H9 (cell line): ENCODE data around the gene RSL1D1. TPM values are rescaled to one million over a fixed set of nuclear protein-coding genes. Genes with fewer than 3 reads are reported as not detected.

ENCODE experiments used
- DNase-seq: peaks from one replicate; pipeline ENCODE4 v3.0.0-alpha.2; 2017
- H2AFZ ChIP-seq: one replicate; pipeline ENCODE4 v1.6.1; 2013; ENCODE audit warnings: mild to moderate bottlenecking, low read length, control low read depth, moderate library complexity
- H2AK5ac ChIP-seq: 2 replicates; pipeline ENCODE4 v1.6.1; 2013; ENCODE audit warnings: low read length, control low read depth, mixed read lengths; ENCODE audit not compliant: insufficient read length
- H2BK120ac ChIP-seq: one replicate; pipeline ENCODE4 v1.6.1; 2013; ENCODE audit warnings: low read depth, mild to moderate bottlenecking, low read length, control low read depth, inconsistent platforms; ENCODE audit not compliant: poor library complexity, severe bottlenecking
- H2BK12ac ChIP-seq: 2 replicates; pipeline ENCODE4 v1.6.1; 2013; ENCODE audit warnings: low read length, control low read depth, mixed read lengths, low read depth; ENCODE audit not compliant: insufficient read length
- H2BK15ac ChIP-seq: 2 replicates; pipeline ENCODE4 v1.6.1; 2013; ENCODE audit warnings: low read depth, low read length, control low read depth
- H2BK20ac ChIP-seq: one replicate; pipeline ENCODE4 v1.6.1; 2013; ENCODE audit warnings: low read depth, mild to moderate bottlenecking, low read length, control low read depth, inconsistent platforms; ENCODE audit not compliant: poor library complexity, severe bottlenecking
- H2BK5ac ChIP-seq: 2 replicates; pipeline ENCODE4 v1.6.1; 2013; ENCODE audit warnings: low read length, control low read depth, mixed read lengths; ENCODE audit not compliant: insufficient read length
- H3K14ac ChIP-seq: 2 replicates; pipeline ENCODE4 v1.6.1; 2013; ENCODE audit warnings: low read length, control low read depth; ENCODE audit not compliant: insufficient read depth
- H3K18ac ChIP-seq: 2 replicates; pipeline ENCODE4 v1.6.1; 2013; ENCODE audit warnings: low read depth, mild to moderate bottlenecking, mixed read lengths, low read length, control low read depth; ENCODE audit not compliant: insufficient read length
- H3K23ac ChIP-seq: 2 replicates; pipeline ENCODE4 v1.6.1; 2013; ENCODE audit warnings: low read length, control low read depth, mixed read lengths, low read depth; ENCODE audit not compliant: insufficient read length
- H3K23me2 ChIP-seq: 2 replicates; pipeline ENCODE4 v1.6.1; 2013; ENCODE audit warnings: low read depth, mild to moderate bottlenecking, mixed read lengths, low read length, control low read depth; ENCODE audit not compliant: insufficient read length, poor library complexity, severe bottlenecking
- H3K27ac ChIP-seq: 2 replicates; pipeline ENCODE4 v1.5.1; 2013; ENCODE audit warnings: low read length, control low read depth, mixed read lengths, low read depth; ENCODE audit not compliant: insufficient read length
- H3K27me3 ChIP-seq: 2 replicates; pipeline ENCODE4 v1.6.1; 2013; ENCODE audit warnings: low read length, control low read depth, inconsistent platforms; ENCODE audit not compliant: insufficient read depth
- H3K4ac ChIP-seq: 2 replicates; pipeline ENCODE4 v1.6.1; 2013; ENCODE audit warnings: low read depth, mild to moderate bottlenecking, control low read depth, inconsistent platforms, low read length, moderate library complexity
- H3K4me1 ChIP-seq: 2 replicates; pipeline ENCODE4 v1.6.1; 2013; ENCODE audit warnings: low read length, control low read depth, inconsistent platforms; ENCODE audit not compliant: insufficient read depth
- H3K4me2 ChIP-seq: 2 replicates; pipeline ENCODE4 v1.6.1; 2013; ENCODE audit warnings: low read length, control low read depth, mixed read lengths; ENCODE audit not compliant: insufficient read length, insufficient read depth
- H3K56ac ChIP-seq: 2 replicates; pipeline ENCODE4 v1.6.1; 2013; ENCODE audit warnings: low read depth, mild to moderate bottlenecking, mixed read lengths, low read length, control low read depth; ENCODE audit not compliant: insufficient read length
- H3K79me1 ChIP-seq: 2 replicates; pipeline ENCODE4 v1.6.1; 2013; ENCODE audit warnings: low read depth, mild to moderate bottlenecking, moderate library complexity, low read length, control low read depth, inconsistent platforms; ENCODE audit not compliant: insufficient read depth, poor library complexity, severe bottlenecking
- H3K79me2 ChIP-seq: 2 replicates; pipeline ENCODE4 v1.6.1; 2013; ENCODE audit warnings: low read length, control low read depth, inconsistent platforms; ENCODE audit not compliant: insufficient read depth
- H3K9ac ChIP-seq: 2 replicates; pipeline ENCODE4 v1.6.1; 2013; ENCODE audit warnings: low read length, control low read depth, mixed read lengths; ENCODE audit not compliant: insufficient read length; ENCODE audit errors: extremely low read depth
- H3K9me3 ChIP-seq: one replicate; pipeline ENCODE4 v1.6.1; 2013; ENCODE audit warnings: low read depth, low read length, inconsistent platforms; ENCODE audit not compliant: control insufficient read depth
- H3T11ph ChIP-seq: one replicate; pipeline ENCODE4 v1.6.1; 2013; ENCODE audit warnings: mild to moderate bottlenecking, low read length, control low read depth, inconsistent platforms
- H4K20me1 ChIP-seq: one replicate; pipeline ENCODE4 v1.6.1; 2013; ENCODE audit not compliant: control insufficient read depth, insufficient read length, insufficient read depth
- H4K5ac ChIP-seq: 2 replicates; pipeline ENCODE4 v1.6.1; 2013; ENCODE audit warnings: low read depth, mild to moderate bottlenecking, mixed read lengths, low read length, control low read depth; ENCODE audit not compliant: insufficient read length
- H4K8ac ChIP-seq: replicated peaks from 2 replicates; pipeline ENCODE4 v1.6.1; 2013; ENCODE audit warnings: low read length, control low read depth, mixed read lengths, low read depth; ENCODE audit not compliant: insufficient read length
- H4K91ac ChIP-seq: 2 replicates; pipeline ENCODE4 v1.6.1; 2013; ENCODE audit warnings: low read depth, mild to moderate bottlenecking, moderate library complexity, mixed read lengths, low read length, control low read depth; ENCODE audit not compliant: insufficient read length
- H3K27ac Mint-ChIP-seq, 3 experiments: 2 replicates in 2 of 3; 3 replicates in 1 of 3; pipeline ENCODE4 v1.8.0; 2020 to 2021; ENCODE audit warnings: mixed read lengths in 3 of 3, mild to moderate bottlenecking in 1 of 3, moderate library complexity in 1 of 3
- H3K27me3 Mint-ChIP-seq: 2 replicates; pipeline ENCODE4 v1.8.0; 2021; ENCODE audit warnings: low read depth, mild to moderate bottlenecking, moderate library complexity, mixed read lengths
- H3K36me3 Mint-ChIP-seq, 3 experiments: 2 replicates in 2 of 3; 3 replicates in 1 of 3; pipeline ENCODE4 v1.8.0; 2020 to 2021; ENCODE audit warnings: low read depth in 3 of 3, mixed read lengths in 3 of 3; ENCODE audit not compliant: insufficient read depth in 1 of 3
- H3K4me1 Mint-ChIP-seq, 2 experiments: 2 replicates each; pipeline ENCODE4 v1.8.0; 2020; ENCODE audit warnings: mixed read lengths in 2 of 2
- H3K4me3 Mint-ChIP-seq, 2 experiments: 2 replicates in 1 of 2; 3 replicates in 1 of 2; pipeline ENCODE4 v1.8.0; 2020 to 2021; ENCODE audit warnings: mild to moderate bottlenecking in 2 of 2, mixed read lengths in 2 of 2, moderate library complexity in 1 of 2
- H3K9me3 Mint-ChIP-seq, 2 experiments: 2 replicates in 1 of 2; 3 replicates in 1 of 2; pipeline ENCODE4 v1.8.0; 2020; ENCODE audit warnings: mild to moderate bottlenecking in 2 of 2, mixed read lengths in 2 of 2, moderate library complexity in 1 of 2
- CTCF ChIP-seq: fragments of 200-600 bp; sonication (generic); conservative IDR thresholded peaks from 3 replicates; pipeline ENCODE4 v1.8.0; 2021; ENCODE audit warnings: antibody characterized with exemption, mild to moderate bottlenecking
- WGBS: extraction: QIAGEN DNeasy Blood & Tissue Kit; methylation state at CpG from one replicate; pipeline ENCODE4 v1.1.7; 2013; ENCODE audit warnings: missing lambda C conversion rate, low lambda C conversion rate, mixed read lengths; ENCODE audit not compliant: insufficient read length; ENCODE audit errors: extremely low coverage; 5-methylcytosine and 5-hydroxymethylcytosine counted together
- total RNA-seq: library from RNA; stranded (reverse); gene quantifications from 2 replicates; pipeline ENCODE4 v1.2.1, GENCODE V29; 2021

The RSL1D1 gene
- total RNA-seq, 1 experiment from 2014 or later, result 334 TPM

- Histone ChIP-seq H4K20me1 (no peaks in the 10 kb centered on the region), H2BK120ac (no peak overlapping the region), H4K8ac (no peak overlapping the region), H3K79me1 (no peaks in the 10 kb centered on the region), H2BK12ac (no peak overlapping the region), H3K4ac (no peak overlapping the region), H4K5ac (no peak overlapping the region), H3T11ph (no peak overlapping the region), H3K18ac (no peak overlapping the region), H2AFZ (no peak overlapping the region), H2BK20ac (no peak overlapping the region), H3K14ac (no peak overlapping the region), H3K4me1 (no peaks in the 10 kb centered on the region), H3K79me2 (peaks cover 17% of the 10 kb centered on the region; the same call in 1 of the 2 replicates), H3K4me2 (no peak overlapping the region), H3K9ac (no peak overlapping the region), H3K23ac (no peak overlapping the region), H4K91ac (no peak overlapping the region), H2AK5ac (no peak overlapping the region), H2BK15ac (no peak overlapping the region), H3K9me3 (no peaks in the 10 kb centered on the region), H3K56ac (no peak overlapping the region), H3K23me2 (no peaks in the 10 kb centered on the region), H2BK5ac (no peak overlapping the region), H3K27ac (no peak overlapping the region), H3K27me3 (no peaks in the 10 kb centered on the region)
- DNase-seq, result no peak
- Mint-ChIP-seq H3K9me3 (no peaks in the 10 kb centered on the region), H3K4me1 (peaks cover 17 to 34% of the 10 kb centered on the region in 2 experiments), H3K4me3 (no peak overlapping the region), H3K27ac (peak overlapping the region; percentile 83 to 95 (median 89); a peak in 6 of 7 replicates), H3K27me3 (no peaks in the 10 kb centered on the region), H3K36me3 (peaks cover 2 to 14% (median 12%) of the 10 kb centered on the region in 3 experiments; a peak in 6 of 7 replicates)
- WGBS, result no CpG with 5 or more reads among the region's 8 CpGs
- no peak for TF ChIP-seq CTCF
Observed at GRCh38 chr16:11791144-11791828, 60.1 kb downstream of the RSL1D1 start.
